SJCRH30 (cell line): ENCODE data around the gene SMYD5. TPM values are rescaled to one million over a fixed set of nuclear protein-coding genes. Genes with fewer than 3 reads are reported as not detected.
A peak's percentile ranks its signal among the peaks of the same experiment; 100 is the strongest.

Source experiments
- DNase-seq, 2 experiments: peaks; one replicate each; pipeline ENCODE4 v3.0.0-alpha.2; 2015 to 2020
- H3K27ac ChIP-seq: fragments of 250-450 bp; sonication (Bioruptor Pico); 2 replicates; pipeline ENCODE4 v1.5.1; 2020; ENCODE audit warnings: mild to moderate bottlenecking, moderate library complexity
- H3K27me3 ChIP-seq: fragments of 250-450 bp; sonication (Bioruptor Pico); 2 replicates; pipeline ENCODE4 v1.5.1; 2020; ENCODE audit warnings: mild to moderate bottlenecking, moderate library complexity
- H3K36me3 ChIP-seq: fragments of 250-450 bp; sonication (Bioruptor Pico); 2 replicates; pipeline ENCODE4 v1.5.1; 2020; ENCODE audit warnings: mild to moderate bottlenecking, moderate library complexity
- H3K4me1 ChIP-seq: fragments of 250-450 bp; sonication (Bioruptor Pico); 2 replicates; pipeline ENCODE4 v1.5.1; 2020; ENCODE audit warnings: mild to moderate bottlenecking, moderate library complexity
- H3K4me3 ChIP-seq: fragments of 250-450 bp; sonication (Bioruptor Pico); 2 replicates; pipeline ENCODE4 v1.5.1; 2020; ENCODE audit warnings: mild to moderate bottlenecking, moderate library complexity
- H3K9me3 ChIP-seq: fragments of 250-450 bp; sonication (Bioruptor Pico); replicated peaks from 2 replicates; pipeline ENCODE4 v1.5.1; 2020; ENCODE audit warnings: mild to moderate bottlenecking, moderate library complexity
- total RNA-seq: library from RNA; depleted of rRNA; stranded (reverse); fragments of >200 nt; shearing (Covaris generic); gene quantifications from 2 replicates; pipeline ENCODE4 v1.2.3, GENCODE V29; 2014

SMYD5 gene
- total RNA-seq, 1 experiment from 2014 or later: 44.4 TPM

- H3K4me3 ChIP-seq: no peak overlapping the region
- H3K4me1 ChIP-seq: peaks cover 14% of the 10 kb centered on the region
- peaks cover 75% of the 10 kb centered on the region for H3K36me3 ChIP-seq
These were observed 25.7 kb downstream of the SMYD5 start for GRCh38 chr2:73239776-73240175.

GRCh38 chr2:73243884-73244570, 30.0 kb downstream of the SMYD5 start:
- DNase-seq: peak; percentile 62 to 67
- Histone ChIP-seq H3K4me1 (peaks cover 8% of the 10 kb centered on the region), H3K36me3 (peaks cover 98% of the 10 kb centered on the region), H3K9me3 (no peaks in the 10 kb centered on the region), H3K4me3 (no peak overlapping the region), H3K27me3 (no peaks in the 10 kb centered on the region), H3K27ac (no peak overlapping the region)

More at GRCh38 chr2:73239776-73240175, 25.7 kb downstream of the SMYD5 start:
- H3K9me3 ChIP-seq: no peaks in the 10 kb centered on the region
- H3K27ac ChIP-seq: no peak overlapping the region
- no peaks in the 10 kb centered on the region for H3K27me3 ChIP-seq
- no peak for DNase-seq

DNA sequence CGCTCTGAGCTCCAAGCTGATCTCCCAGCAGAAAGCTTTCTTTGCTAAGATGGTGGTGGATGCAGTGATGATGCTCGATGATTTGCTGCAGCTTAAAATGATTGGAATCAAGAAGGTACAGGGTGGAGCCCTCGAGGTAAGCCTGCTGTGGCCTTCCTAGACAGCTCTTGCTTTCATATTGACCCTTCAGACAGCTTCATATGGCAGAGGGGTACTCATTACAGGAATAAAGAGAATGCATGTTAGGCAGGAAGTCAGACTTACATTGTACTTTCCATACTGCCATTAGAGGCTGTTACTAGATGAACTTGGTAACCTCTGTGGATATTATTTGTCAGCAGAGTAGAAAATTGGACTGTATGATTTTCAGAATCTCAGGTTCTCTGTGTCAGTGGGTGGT, 30.5 kb downstream of the SMYD5 start:
- peaks cover 98% of the 10 kb centered on the region for H3K36me3 ChIP-seq
- H3K9me3 ChIP-seq: no peaks in the 10 kb centered on the region
- no peak overlapping the region for H3K27ac ChIP-seq
- DNase-seq: no peak
- peaks cover 8% of the 10 kb centered on the region for H3K4me1 ChIP-seq
- H3K4me3 ChIP-seq: no peak overlapping the region
- no peaks in the 10 kb centered on the region for H3K27me3 ChIP-seq

- Histone ChIP-seq H3K36me3 (peaks cover 98% of the 10 kb centered on the region), H3K9me3 (no peaks in the 10 kb centered on the region), H3K4me1 (peaks cover 8% of the 10 kb centered on the region), H3K27me3 (no peaks in the 10 kb centered on the region), H3K27ac (no peak overlapping the region), H3K4me3 (no peak overlapping the region)
- no peak for DNase-seq
These were observed 32.8 kb downstream of the SMYD5 start for GRCh38 chr2:73246850-73247249.

DNA sequence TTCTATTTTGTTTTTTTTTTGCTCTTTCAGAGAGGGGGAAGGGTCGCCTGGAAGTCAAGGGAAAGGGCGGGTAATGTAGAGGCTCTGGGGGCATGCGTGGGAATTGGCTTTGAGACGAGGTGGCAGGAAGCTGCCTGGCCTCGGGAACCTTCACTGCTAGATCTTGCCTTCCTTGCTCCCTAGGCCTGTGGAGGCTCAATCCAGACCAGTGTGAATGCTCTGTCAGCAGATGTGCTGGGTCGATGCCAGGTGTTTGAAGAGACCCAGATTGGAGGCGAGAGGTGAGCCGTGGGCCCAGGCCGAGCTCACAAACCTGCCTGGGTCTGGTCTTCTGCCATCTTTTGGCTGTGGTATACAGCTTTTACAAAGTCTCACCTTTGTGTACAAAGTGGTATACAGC, 35.6 kb downstream of the SMYD5 start:
- no peak overlapping the region for H3K4me3 ChIP-seq
- H3K4me1 ChIP-seq: no peaks in the 10 kb centered on the region
- H3K9me3 ChIP-seq: no peaks in the 10 kb centered on the region
- no peak for DNase-seq
- peaks cover 99% of the 10 kb centered on the region for H3K36me3 ChIP-seq
- no peaks in the 10 kb centered on the region for H3K27me3 ChIP-seq
- H3K27ac ChIP-seq: no peak overlapping the region

- DNase-seq: no peak
- Histone ChIP-seq H3K36me3 (peaks cover 92% of the 10 kb centered on the region), H3K4me3 (no peak overlapping the region), H3K27ac (no peak overlapping the region), H3K4me1 (no peaks in the 10 kb centered on the region), H3K27me3 (no peaks in the 10 kb centered on the region), H3K9me3 (no peaks in the 10 kb centered on the region)
These were observed 37.1 kb downstream of the SMYD5 start for GRCh38 chr2:73250872-73251846.

- no peaks in the 10 kb centered on the region for H3K9me3 ChIP-seq
- no peak for DNase-seq
- H3K36me3 ChIP-seq: peaks cover 79% of the 10 kb centered on the region
These were observed 38.4 kb downstream of the SMYD5 start for GRCh38 chr2:73252238-73253027.

DNA sequence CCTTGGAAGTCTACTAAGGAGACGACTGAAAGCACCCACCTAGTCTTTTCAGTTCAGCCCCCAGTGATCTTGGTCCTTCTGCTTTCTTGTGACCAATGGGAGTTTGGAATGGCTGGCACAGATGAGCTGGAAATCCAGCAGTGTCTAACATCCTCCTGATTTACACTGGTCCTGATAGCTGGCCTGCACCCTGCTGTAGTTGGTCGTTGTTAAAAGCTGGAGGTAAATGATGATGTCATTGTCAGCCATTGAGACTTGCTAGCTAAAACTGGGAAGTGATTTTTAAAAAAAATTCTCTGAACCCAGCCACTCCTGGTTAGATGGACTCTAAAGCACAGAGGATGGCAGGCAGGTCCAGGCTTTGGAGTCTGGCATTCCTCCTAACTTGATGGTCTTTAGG, 39.4 kb downstream of the SMYD5 start:
- no peak overlapping the region for H3K4me3 ChIP-seq
- H3K4me1 ChIP-seq: no peaks in the 10 kb centered on the region
- peaks cover 70% of the 10 kb centered on the region for H3K36me3 ChIP-seq
- no peaks in the 10 kb centered on the region for H3K9me3 ChIP-seq
- H3K27me3 ChIP-seq: no peaks in the 10 kb centered on the region
- H3K27ac ChIP-seq: no peak overlapping the region
- no peak for DNase-seq

More at GRCh38 chr2:73252238-73253027, 38.4 kb downstream of the SMYD5 start:
- Histone ChIP-seq H3K4me3 (no peak overlapping the region), H3K27me3 (no peaks in the 10 kb centered on the region), H3K27ac (no peak overlapping the region), H3K4me1 (no peaks in the 10 kb centered on the region)

- Histone ChIP-seq H3K27ac (no peak overlapping the region), H3K27me3 (no peaks in the 10 kb centered on the region), H3K9me3 (no peaks in the 10 kb centered on the region), H3K4me3 (no peak overlapping the region), H3K4me1 (no peaks in the 10 kb centered on the region), H3K36me3 (peaks cover 65% of the 10 kb centered on the region)
- DNase-seq: no peak
These were observed 39.9 kb downstream of the SMYD5 start for GRCh38 chr2:73253901-73254300.

GRCh38 chr2:73254343-73255006, 40.4 kb downstream of the SMYD5 start:
- H3K27ac ChIP-seq: no peak overlapping the region

DNA sequence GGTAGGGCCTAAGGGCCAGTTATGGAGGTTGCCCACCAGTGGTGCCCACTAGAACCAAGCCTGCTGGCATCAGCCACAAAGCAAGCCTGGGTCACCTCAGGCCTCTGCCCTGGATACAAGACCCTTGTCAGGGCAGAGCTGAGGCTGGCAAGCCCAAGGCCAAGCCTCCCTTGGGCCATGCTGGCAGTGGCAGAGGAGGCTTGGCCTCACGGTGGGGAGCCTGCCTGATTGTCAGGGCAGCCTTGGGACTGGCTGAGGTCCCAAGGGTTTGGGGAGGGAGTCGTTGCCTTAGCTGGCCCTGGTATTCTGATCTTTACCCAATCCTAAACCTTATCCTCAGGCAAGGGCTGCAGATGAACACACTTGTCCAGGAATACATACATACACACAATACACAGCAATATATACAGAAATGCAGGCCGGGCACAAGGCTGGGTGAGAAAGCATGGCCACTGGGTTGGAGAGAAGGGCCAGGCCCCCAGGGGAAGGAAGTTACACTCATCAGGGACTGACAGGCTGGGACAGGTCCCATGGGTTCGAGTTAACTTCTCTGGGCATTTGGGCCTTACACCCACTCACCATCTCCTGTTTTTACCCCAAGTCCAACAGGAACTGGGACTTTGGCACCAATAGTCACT, 41.1 kb downstream of the SMYD5 start:
- no peak overlapping the region for H3K4me3 ChIP-seq
- H3K4me1 ChIP-seq: no peaks in the 10 kb centered on the region
- H3K9me3 ChIP-seq: no peaks in the 10 kb centered on the region
- H3K27ac ChIP-seq: no peak overlapping the region
- peaks cover 55% of the 10 kb centered on the region for H3K36me3 ChIP-seq
- no peak for DNase-seq
- H3K27me3 ChIP-seq: no peaks in the 10 kb centered on the region

More at GRCh38 chr2:73254343-73255006, 40.4 kb downstream of the SMYD5 start:
- Histone ChIP-seq H3K4me1 (no peaks in the 10 kb centered on the region), H3K9me3 (no peaks in the 10 kb centered on the region), H3K36me3 (peaks cover 59% of the 10 kb centered on the region), H3K4me3 (no peak overlapping the region), H3K27me3 (no peaks in the 10 kb centered on the region)
- DNase-seq: no peak

GRCh38 chr2:73255907-73256617, 42.0 kb downstream of the SMYD5 start:
- Histone ChIP-seq H3K4me3 (no peak overlapping the region), H3K9me3 (no peaks in the 10 kb centered on the region), H3K36me3 (peaks cover 46% of the 10 kb centered on the region), H3K27me3 (no peaks in the 10 kb centered on the region), H3K4me1 (no peaks in the 10 kb centered on the region), H3K27ac (no peak overlapping the region)
- DNase-seq: no peak

GRCh38 chr2:73256618-73256922, 42.5 kb downstream of the SMYD5 start:
- Histone ChIP-seq H3K9me3 (no peaks in the 10 kb centered on the region), H3K4me3 (no peak overlapping the region), H3K36me3 (peaks cover 41% of the 10 kb centered on the region), H3K27ac (no peak overlapping the region), H3K27me3 (no peaks in the 10 kb centered on the region), H3K4me1 (no peaks in the 10 kb centered on the region)
- no peak for DNase-seq
